HepG2 (cell line): Measurements from ENCODE around the gene AHCY. TPM values are rescaled to one million over a fixed set of nuclear protein-coding genes. Genes with fewer than 3 reads are reported as not detected.

Source experiments
- BCL3 ChIP-seq: sonication (generic); formaldehyde crosslinking; IDR thresholded peaks from 2 replicates; pipeline ENCODE4 v1.5.1; 2020; ENCODE audit warnings: mild to moderate bottlenecking, missing genetic modification reagents, moderate library complexity
- GATAD1 ChIP-seq: IDR thresholded peaks from 2 replicates; pipeline ENCODE4 v1.6.1; 2016; ENCODE audit warnings: missing genetic modification reagents, missing compliant biosample characterization
- IRF9 ChIP-seq: sonication (generic); formaldehyde crosslinking; IDR thresholded peaks from 2 replicates; pipeline ENCODE4 v1.8.0; 2022; ENCODE audit warnings: missing genetic modification reagents, mild to moderate bottlenecking, borderline replicate concordance
- PHB2 ChIP-seq: fragments of 450-650 bp; IDR thresholded peaks from 2 replicates; pipeline ENCODE4 v1.6.1; 2018; ENCODE audit not compliant: partially characterized antibody
- PREB ChIP-seq: sonication (generic); formaldehyde crosslinking; IDR thresholded peaks from 2 replicates; pipeline ENCODE4 v1.4.0; 2020; ENCODE audit warnings: missing genetic modification reagents
- TOPORS ChIP-seq: sonication (generic); formaldehyde crosslinking; IDR thresholded peaks from 2 replicates; pipeline ENCODE4 v1.8.0; 2023; ENCODE audit warnings: mild to moderate bottlenecking, missing genetic modification reagents
- ZBTB20 ChIP-seq: sonication (generic); formaldehyde crosslinking; IDR thresholded peaks from 2 replicates; pipeline ENCODE4 v1.8.1; 2023; ENCODE audit warnings: missing genetic modification reagents, low read depth, mild to moderate bottlenecking, borderline replicate concordance
- ZNF142 ChIP-seq: sonication (generic); formaldehyde crosslinking; IDR thresholded peaks from 2 replicates; pipeline ENCODE4 v1.4.0; 2020; ENCODE audit warnings: missing genetic modification reagents
- ZNF260 ChIP-seq: sonication (generic); formaldehyde crosslinking; IDR thresholded peaks from 2 replicates; pipeline ENCODE4 v1.4.0; 2020; ENCODE audit warnings: missing genetic modification reagents, low read depth, mild to moderate bottlenecking, borderline replicate concordance
- ZNF503 ChIP-seq: sonication (generic); formaldehyde crosslinking; IDR thresholded peaks from 2 replicates; pipeline ENCODE4 v1.4.0; 2020; ENCODE audit warnings: missing genetic modification reagents
- ZNF552 ChIP-seq: sonication (generic); formaldehyde crosslinking; IDR thresholded peaks from 2 replicates; pipeline ENCODE4 v1.9.0; 2022; ENCODE audit warnings: missing genetic modification reagents, mild to moderate bottlenecking, borderline replicate concordance
- ZNF678 ChIP-seq: sonication (generic); formaldehyde crosslinking; IDR thresholded peaks from 2 replicates; pipeline ENCODE4 v1.4.0; 2020; ENCODE audit warnings: mild to moderate bottlenecking, missing genetic modification reagents
- ZNF816 ChIP-seq: sonication (generic); formaldehyde crosslinking; IDR thresholded peaks from 2 replicates; pipeline ENCODE4 v1.8.0; 2022; ENCODE audit warnings: missing genetic modification reagents, mild to moderate bottlenecking, borderline replicate concordance
- polyA plus RNA-seq, 8 experiments: library from polyadenylated mRNA; depleted of rRNA in 3 of 8; stranded (reverse) in 7 of 8; unstranded in 1 of 8; fragments of >200 nt; fragmentation: Illumina TruSeq in 4 of 8; extraction: Trizol in 4 of 8; gene quantifications; 2 replicates each; pipeline versions ENCODE4 v1.2.1 to v1.2.3, GENCODE V29; 2011 to 2016; ENCODE audit warnings: low read depth in 4 of 8, missing spikeins in 1 of 8, mixed read lengths in 1 of 8; ENCODE audit not compliant: insufficient read depth in 1 of 8
- total RNA-seq, 5 experiments: library from RNA; depleted of rRNA; stranded (reverse); fragments of >200 nt; fragmentation: Illumina TruSeq; extraction: Trizol; gene quantifications; 2 replicates each; pipeline ENCODE4 v1.2.3, GENCODE V29; 2016; ENCODE audit warnings: low read depth in 1 of 5

AHCY gene
- total and polyA plus RNA-seq, 2 of the 13 experiments (the other 11 are each of a cell fraction or from before 2014, with no cell fraction given) = 407 to 419 TPM

GRCh38 chr20:34300809-34301586, 2.2 kb downstream of the AHCY start (continued):
- TF ChIP-seq ZNF260 = no peak
- TF ChIP-seq ZNF678 = no peak
- no peak for TF ChIP-seq ZNF816 (CRISPR knock-in tag)
- 0 out of 2 replicates have a peak, but pooled peaks have one; percentile 48 for TF ChIP-seq ZBTB20 (CRISPR knock-in tag)
- no peak for TF ChIP-seq TOPORS (CRISPR knock-in tag)
- TF ChIP-seq ZNF552 (CRISPR knock-in tag) = no peak
- no peak for TF ChIP-seq PREB (CRISPR knock-in tag)
- no peak for TF ChIP-seq ZNF142 (CRISPR knock-in tag)
- TF ChIP-seq GATAD1 (CRISPR knock-in tag) = peak; percentile 34; the same call in 1 of the 2 replicates
- no peak for TF ChIP-seq PHB2
- TF ChIP-seq IRF9 (CRISPR knock-in tag) = no peak
- no peak for TF ChIP-seq BCL3
- TF ChIP-seq ZNF503 = no peak
